Motor neuron (in vitro differentiated cells): ENCODE measurements around the gene FATE1. TPM values are rescaled to one million over a fixed set of nuclear protein-coding genes. Genes with fewer than 3 reads are reported as not detected.

ENCODE experiments used
- ATAC-seq, 8 experiments: fragments of 200-7000 bp; cut with Tn5 transposase; replicated peaks in 6 of 8; 2 replicates each; pipeline ENCODE4 v1.8.0; 2021; ENCODE audit warnings: mild to moderate bottlenecking in 8 of 8, moderate library complexity in 8 of 8
- H3K27ac ChIP-seq, 2 donors: fragments of 250-450 bp; sonication (Bioruptor Pico); 2 replicates each; pipeline ENCODE4 v1.9.0; 2021; ENCODE audit warnings: antibody characterized with exemption in 2 of 2, mild to moderate bottlenecking in 2 of 2, moderate library complexity in 1 of 2
- H3K4me1 ChIP-seq, 2 donors: fragments of 250-450 bp; sonication (Bioruptor Pico); replicated peaks in 1 of 2; 2 replicates each; pipeline ENCODE4 v1.6.1; 2021; ENCODE audit warnings: antibody characterized with exemption in 2 of 2, mild to moderate bottlenecking in 2 of 2, moderate library complexity in 1 of 2
- H3K4me3 ChIP-seq, 5 donors: fragments of 250-450 bp; sonication (Bioruptor Pico); 2 replicates each; pipeline ENCODE4 v1.9.0; 2021; ENCODE audit warnings: antibody characterized with exemption in 5 of 5, mild to moderate bottlenecking in 5 of 5, moderate library complexity in 4 of 5
- WGBS, 10 experiments: fragments of 450-650 bp; shearing (Covaris generic); methylation state at CpG; one replicate each; pipeline ENCODE4 v1.0.0; 2022; 5-methylcytosine and 5-hydroxymethylcytosine counted together
- in situ Hi-C, 9 experiments: fragments of 400-800 bp; cut with MboI; loops; one replicate each; pipeline ENCODE4 v1.15.0; 2021; ENCODE audit warnings: low sequenced_read_pairs in 9 of 9, low pct_unique_long_range_greater_than_20kb in 2 of 9; ENCODE audit not compliant: unreplicated experiment in 9 of 9
- total RNA-seq, 8 experiments: library from RNA; unstranded; fragments of 300-600 nt; gene quantifications; 2 replicates each; pipeline versions ENCODE4 v1.2.3 to v1.2.4, GENCODE V29; 2022

The FATE1 gene
- total RNA-seq, 8 experiments from 2014 or later, result 0.70 to 8.8 (median 1.1) TPM; not detected in 5

- WGBS, 10 experiments, result 3 to 35% methylated on average over 2 to 11 of the region's 22 CpGs; no CpG with 5 or more reads in 8 of the 10 experiments
- in situ Hi-C loops, result loop anchor here in 5 of 9 experiments (25.0 kb wide), 2 partner anchors 584 to 884 kb away; partner anchors contain the start of gene GABRQ (in 5 of the 5)
Measured at GRCh38 chrX:151753313-151754046, 37.6 kb downstream of the FATE1 start.

GRCh38 chrX:151754047-151754429 is 38.2 kb downstream of the FATE1 start:
- peaks cover 3 to 11% of the 10 kb centered on the region in 2 donors for H3K4me1 ChIP-seq
- H3K4me3 ChIP-seq, result no peak overlapping the region
- WGBS, 10 experiments, result 17 to 79% (median 38%) methylated on average over 1 to 5 of the region's 6 CpGs; no CpG with 5 or more reads in 6 of the 10 experiments
- ATAC-seq, result peak; percentile 57 to 94 (median 70)
- in situ Hi-C loops, result loop anchor here in 5 of 9 experiments (25.0 kb wide), 2 partner anchors 583 to 883 kb away; partner anchors contain the start of gene GABRQ (in 5 of the 5)
- H3K27ac ChIP-seq, result no peak overlapping the region

More at GRCh38 chrX:151753313-151754046, 37.6 kb downstream of the FATE1 start:
- Histone ChIP-seq H3K27ac (no peak overlapping the region), H3K4me3 (no peak overlapping the region), H3K4me1 (peaks cover 3 to 12% of the 10 kb centered on the region in 2 donors)
- ATAC-seq, result peak; percentile 53 to 95 (median 82)

GRCh38 chrX:151754641-151755215 is 38.9 kb downstream of the FATE1 start:
- Histone ChIP-seq H3K27ac (no peak overlapping the region), H3K4me3 (no peak overlapping the region), H3K4me1 (peaks cover 0 to 4% of the 10 kb centered on the region in 2 donors)
- no peak for ATAC-seq
- 48 to 100% (median 63%) methylated on average over 2 to 9 of the region's 11 CpGs; no CpG with 5 or more reads in 7 of the 10 experiments for WGBS, 10 experiments
- in situ Hi-C loops, result loop anchor here in 5 of 9 experiments (25.0 kb wide), 2 partner anchors 583 to 883 kb away; partner anchors contain the start of gene GABRQ (in 5 of the 5)

GRCh38 chrX:151759041-151759708 is 43.3 kb downstream of the FATE1 start:
- in situ Hi-C loops, result loop anchor here in 5 of 9 experiments (25.0 kb wide), 2 partner anchors 578 to 878 kb away; partner anchors contain the start of gene GABRQ (in 5 of the 5)
- Histone ChIP-seq H3K4me3 (no peak overlapping the region), H3K27ac (no peak overlapping the region), H3K4me1 (no peaks in the 10 kb centered on the region)
- peak in 2 of 8 experiments; percentile 54 to 58 for ATAC-seq
- WGBS, 10 experiments, result 100% methylated on average over 2 of the region's 11 CpGs; no CpG with 5 or more reads in 9 of the 10 experiments

GRCh38 chrX:151762802-151763201 is 47.0 kb downstream of the FATE1 start:
- 17 to 50% (median 30%) methylated on average over 1 of the region's 2 CpGs; no CpG with 5 or more reads in 7 of the 10 experiments for WGBS, 10 experiments
- in situ Hi-C loops, result loop anchor here in 5 of 9 experiments (25.0 kb wide), 2 partner anchors 574 to 874 kb away; partner anchors contain the start of gene GABRQ (in 5 of the 5)
- no peak for ATAC-seq

GRCh38 chrX:151763711-151764110 is 47.9 kb downstream of the FATE1 start:
- no peak for ATAC-seq
- H3K27ac ChIP-seq, result no peak overlapping the region
- H3K4me1 ChIP-seq, result no peaks in the 10 kb centered on the region
- H3K4me3 ChIP-seq, result no peak overlapping the region
- in situ Hi-C loops, result loop anchor here in 5 of 9 experiments (25.0 kb wide), 2 partner anchors 574 to 874 kb away; partner anchors contain the start of gene GABRQ (in 5 of the 5)
- WGBS, 10 experiments, result 39 to 80% methylated on average over 1 to 3 of the region's 8 CpGs; no CpG with 5 or more reads in 8 of the 10 experiments

More at GRCh38 chrX:151762802-151763201, 47.0 kb downstream of the FATE1 start:
- H3K4me3 ChIP-seq, result no peak overlapping the region
- no peaks in the 10 kb centered on the region for H3K4me1 ChIP-seq
- H3K27ac ChIP-seq, result no peak overlapping the region

- no peak for ATAC-seq
- in situ Hi-C loops, result loop anchor here in 5 of 9 experiments (25.0 kb wide), 2 partner anchors 572 to 872 kb away; partner anchors contain the start of gene GABRQ (in 5 of the 5)
- Histone ChIP-seq H3K27ac (no peak overlapping the region), H3K4me3 (no peak overlapping the region), H3K4me1 (no peaks in the 10 kb centered on the region)
- 53% methylated on average over 2 of the region's 2 CpGs; no CpG with 5 or more reads in 9 of the 10 experiments for WGBS, 10 experiments
Measured at GRCh38 chrX:151765026-151765425, 49.2 kb downstream of the FATE1 start.

- Histone ChIP-seq H3K27ac (no peak overlapping the region), H3K4me1 (peaks cover 0 to 4% of the 10 kb centered on the region in 2 donors), H3K4me3 (no peak overlapping the region)
- no peak for ATAC-seq
- WGBS, 10 experiments, result 80 to 100% (median 92%) methylated on average over 1 to 2 of the region's 3 CpGs; no CpG with 5 or more reads in 7 of the 10 experiments
- in situ Hi-C loops, result loop anchor here in 5 of 9 experiments (25.0 kb wide), 2 partner anchors 566 to 866 kb away; partner anchors contain the start of gene GABRQ (in 5 of the 5)
Measured at GRCh38 chrX:151771726-151772125, 55.9 kb downstream of the FATE1 start.

Other genes starting within 250 kb of the FATE1 start
- under 1 TPM in 5 of 8 experiments, not detected in 3; 0.05 to 0.43 (median 0.10) TPM for gene PASD1, start 152.4 kb upstream of the FATE1 start, total RNA-seq
- gene PRRG3, start 20.6 kb upstream of the FATE1 start, total RNA-seq, result 1 to 10 TPM in 5 of 8 experiments, under 1 TPM in 3; 0.27 to 2.3 (median 1.5) TPM
- gene CNGA2, start 18.7 kb downstream of the FATE1 start, total RNA-seq, result under 1 TPM in 3 of 8 experiments, not detected in 5; 0.04 to 0.38 (median 0.31) TPM
- under 1 TPM in 4 of 8 experiments, not detected in 4; 0.08 to 0.28 (median 0.19) TPM for gene MAGEA4, start 196.9 kb downstream of the FATE1 start, total RNA-seq